DMS79 treated with DMSO at 0.1 percent for 48 hours (cell line): ENCODE measurements around the gene ACSM3.

Source experiments
- DNase-seq: peaks from one replicate; lab custom pipeline; 2025; lab: John Stamatoyannopoulos, UW

ACSM3 gene

DNA sequence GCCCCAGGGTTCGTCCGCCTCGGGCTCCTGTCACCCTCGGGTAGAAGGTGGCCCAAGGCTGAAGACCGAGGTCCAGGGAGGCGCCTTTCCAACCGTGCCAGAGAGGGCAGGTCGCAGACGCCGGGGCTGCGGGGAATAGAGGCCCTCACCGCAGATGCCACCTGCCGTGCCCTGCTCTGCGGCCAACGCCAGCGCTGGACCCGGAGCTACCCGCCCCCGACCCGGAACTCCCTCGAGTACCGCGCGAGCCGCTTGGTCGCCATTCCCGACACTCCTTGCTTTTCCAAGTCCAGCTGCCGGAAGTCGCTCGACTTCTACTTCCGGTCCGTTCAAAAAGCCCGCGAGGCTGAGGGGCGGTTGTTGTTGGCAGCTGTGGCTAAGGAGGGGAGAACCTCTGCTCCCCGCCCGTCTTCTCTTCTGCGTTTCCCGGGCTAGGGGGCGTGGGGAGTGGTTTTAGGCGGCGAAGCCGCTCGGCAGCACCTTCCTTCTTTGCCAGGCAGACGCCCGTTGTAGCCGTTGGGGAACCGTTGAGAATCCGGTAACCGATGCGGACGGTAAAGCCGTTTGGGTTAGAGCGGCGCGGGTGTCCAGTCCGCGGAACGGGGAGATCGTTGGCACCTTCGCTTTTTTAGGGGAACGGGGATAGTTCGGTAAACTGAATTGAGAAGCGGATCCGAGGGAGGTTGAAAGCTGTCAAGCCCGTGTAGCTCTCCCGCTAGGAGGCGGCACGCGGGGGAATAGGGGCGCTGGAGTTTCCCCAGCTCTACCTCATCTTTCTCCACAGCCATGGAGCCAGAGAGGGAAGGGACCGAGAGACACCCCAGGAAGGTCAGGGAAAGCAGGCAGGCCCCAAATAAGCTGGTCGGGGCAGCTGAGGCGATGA, 42.6 kb downstream of the ACSM3 start, which contains the start of the genes ERI2 and REXO5:
Gene ERI2, minus strand, starts transcription at position 305 of the 883 bp plus-strand sequence. Its CDS starts 42 bp downstream, at position 263.
Gene REXO5, plus strand, starts transcription at position 360 of the 883 bp plus-strand sequence. Its CDS starts 427 bp downstream, at position 787.
- peak; percentile 92 for DNase-seq

DNA sequence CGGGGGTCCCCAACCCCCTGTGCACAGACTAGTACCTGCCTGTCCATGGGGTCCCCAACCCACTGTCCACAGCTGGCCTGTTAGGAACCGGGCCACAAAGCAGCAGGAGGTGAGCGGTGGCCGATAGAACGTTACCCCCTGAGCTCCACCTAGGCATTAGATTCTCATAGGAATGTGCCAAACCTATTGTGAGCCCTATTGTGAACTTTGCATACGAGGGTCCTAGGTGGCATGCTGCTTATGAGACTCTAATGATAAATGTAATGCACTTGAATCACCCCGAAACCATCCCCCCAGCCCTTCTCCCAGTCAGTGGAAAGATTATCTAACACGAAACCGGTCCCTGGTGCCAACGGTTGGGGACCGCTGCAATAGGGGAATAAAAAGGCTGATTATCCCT, 44.0 kb downstream of the ACSM3 start:
- DNase-seq = no peak

DNA sequence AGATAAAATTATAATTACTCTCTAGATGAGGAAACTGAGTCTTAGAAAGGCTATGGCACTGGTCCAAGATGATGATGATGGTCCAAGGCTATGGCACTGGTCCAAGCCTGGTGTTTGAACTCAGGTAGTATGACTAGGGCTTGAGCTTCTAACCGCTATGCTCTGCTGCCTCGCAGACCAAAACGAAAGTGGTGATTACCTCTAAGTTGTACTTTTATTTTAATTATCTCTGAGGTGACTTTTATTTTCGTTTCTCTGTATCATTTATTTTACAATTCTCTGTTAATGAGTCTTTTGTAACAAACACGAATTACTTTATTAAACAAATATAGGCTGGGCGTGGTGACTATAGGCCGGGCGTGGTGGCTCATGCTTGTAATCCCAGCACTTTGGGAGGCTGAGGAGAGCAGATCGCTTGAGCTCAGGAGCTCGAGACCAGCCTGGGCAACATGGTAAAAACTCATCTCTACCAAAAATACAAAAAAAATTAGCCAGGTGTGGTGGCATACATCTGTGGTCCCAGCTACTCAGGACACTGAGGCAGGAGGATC, 48.1 kb downstream of the ACSM3 start:
- no peak for DNase-seq

DNA sequence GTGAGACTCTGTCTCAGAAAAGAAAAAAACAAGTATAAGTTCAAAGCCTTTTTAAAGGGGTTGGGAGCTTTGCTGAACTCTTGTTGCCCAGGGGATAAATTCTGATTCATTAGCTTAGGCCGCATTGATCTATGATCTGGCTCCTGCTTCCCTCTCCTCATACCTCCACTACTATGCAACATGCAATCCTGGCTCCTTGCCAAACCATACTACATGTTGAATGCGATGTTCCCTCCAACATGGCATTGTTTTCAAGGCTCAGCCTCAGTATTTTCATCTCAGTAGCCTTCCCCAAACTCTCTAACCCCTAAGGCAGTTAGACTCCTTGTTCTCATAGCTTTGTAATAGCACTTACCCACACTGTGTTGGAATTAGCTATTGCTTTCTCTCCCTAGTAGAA, 48.7 kb downstream of the ACSM3 start:
- DNase-seq = no peak

DNA sequence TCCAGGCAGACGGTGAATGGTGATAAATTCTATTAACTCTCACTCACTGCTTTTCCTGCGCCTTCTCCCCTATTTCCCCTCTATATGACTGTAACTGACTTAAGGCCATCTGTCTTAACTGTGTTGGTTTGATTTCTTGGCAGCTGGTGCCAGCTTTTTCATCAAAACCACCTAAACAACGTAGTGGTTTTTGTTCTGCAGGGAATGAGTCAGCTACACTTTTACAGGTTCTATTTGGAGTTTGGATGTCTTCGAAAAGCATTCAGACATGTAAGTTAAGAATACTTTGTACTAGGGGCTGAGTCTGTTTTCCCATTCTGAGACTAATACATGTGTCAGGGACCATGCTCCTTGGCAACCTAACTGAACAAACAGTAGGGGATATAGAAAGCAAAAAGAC, 51.0 kb downstream of the ACSM3 start:
- no peak for DNase-seq

DNA sequence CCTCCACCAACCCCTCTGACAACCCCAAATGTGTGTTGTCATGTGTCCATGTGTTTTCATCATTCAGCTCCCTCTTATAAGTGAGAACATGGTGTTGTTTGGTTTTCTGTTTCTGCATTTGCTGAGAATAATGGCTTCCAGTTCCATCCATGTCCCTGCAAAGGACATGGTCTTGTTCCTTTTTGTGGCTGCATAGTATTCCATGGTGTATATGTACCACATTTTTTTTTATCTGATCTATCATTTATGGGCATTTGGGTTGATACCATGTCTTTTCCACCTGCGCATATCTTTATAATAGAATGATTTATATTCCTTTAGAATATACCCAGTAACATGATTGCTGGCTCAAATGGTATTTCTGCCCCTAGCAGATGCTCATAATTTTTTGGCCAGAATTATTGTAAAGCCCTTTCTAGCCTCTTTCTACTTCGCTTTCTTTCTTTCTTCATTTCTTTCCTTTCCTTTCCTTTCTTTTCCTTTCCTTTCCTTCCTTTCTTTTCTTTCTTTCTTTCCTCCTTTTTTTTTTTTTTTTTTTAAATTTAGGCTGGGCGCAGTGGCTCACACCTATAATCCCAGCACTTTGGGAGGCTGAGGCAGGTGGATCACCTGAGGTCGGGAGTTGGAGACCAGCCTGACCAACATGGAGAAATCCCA, 55.2 kb downstream of the ACSM3 start:
- no peak for DNase-seq

DNA sequence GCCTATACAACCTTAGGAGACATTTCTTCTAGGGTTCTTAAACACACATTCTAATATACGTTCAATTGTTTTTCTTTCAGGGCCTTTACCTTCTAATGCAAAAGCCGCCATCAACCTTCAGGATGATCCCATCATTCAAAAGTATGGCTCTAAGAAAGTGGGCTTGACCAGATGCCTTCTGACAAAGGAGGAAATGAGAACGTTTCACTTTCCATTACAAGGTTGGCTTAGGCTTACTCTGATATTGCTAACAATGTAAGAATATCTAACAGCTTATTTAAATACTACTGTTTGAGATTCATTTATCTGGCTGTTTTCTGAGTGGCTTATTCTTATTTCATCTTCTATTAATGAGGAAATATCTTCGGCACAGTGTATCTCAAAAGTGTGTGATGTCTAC, 57.9 kb downstream of the ACSM3 start:
- DNase-seq = no peak

DNA sequence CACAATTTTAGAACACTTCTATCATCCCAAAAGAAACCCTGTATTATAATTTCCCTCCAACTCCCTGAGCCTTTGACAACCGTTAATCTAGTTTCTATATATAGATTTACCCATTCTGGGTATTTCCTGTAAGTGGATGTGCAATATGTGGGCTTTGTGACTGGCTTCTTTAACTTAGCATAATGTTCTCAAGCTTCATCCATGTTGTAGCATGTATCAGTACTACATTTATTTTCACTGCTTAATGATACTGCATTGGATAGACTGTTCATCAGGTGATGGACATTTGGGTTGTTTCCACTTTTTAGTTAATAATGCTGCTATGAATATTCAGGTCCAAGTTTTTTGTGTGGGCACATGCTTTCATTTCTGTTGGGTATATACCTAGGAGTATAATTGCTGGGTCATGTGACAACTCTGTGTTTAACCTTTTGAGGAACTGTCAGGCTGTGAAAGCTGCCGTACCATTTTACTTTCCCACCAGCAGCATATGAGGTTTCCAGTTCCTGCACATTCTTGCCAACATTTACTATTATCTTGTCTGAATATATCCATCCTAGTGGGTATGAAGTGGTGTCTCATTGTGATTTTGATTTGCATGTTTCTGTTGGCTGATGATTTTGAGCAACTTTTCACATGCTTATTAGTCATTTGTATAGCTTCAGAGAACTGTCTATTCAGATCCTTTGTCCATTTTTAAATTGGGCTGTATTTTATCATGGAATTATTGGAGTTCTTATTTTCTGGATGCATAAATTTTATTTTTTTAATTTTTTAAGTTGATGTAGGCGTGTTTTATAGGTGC, 58.9 kb downstream of the ACSM3 start:
- DNase-seq = no peak

DNA sequence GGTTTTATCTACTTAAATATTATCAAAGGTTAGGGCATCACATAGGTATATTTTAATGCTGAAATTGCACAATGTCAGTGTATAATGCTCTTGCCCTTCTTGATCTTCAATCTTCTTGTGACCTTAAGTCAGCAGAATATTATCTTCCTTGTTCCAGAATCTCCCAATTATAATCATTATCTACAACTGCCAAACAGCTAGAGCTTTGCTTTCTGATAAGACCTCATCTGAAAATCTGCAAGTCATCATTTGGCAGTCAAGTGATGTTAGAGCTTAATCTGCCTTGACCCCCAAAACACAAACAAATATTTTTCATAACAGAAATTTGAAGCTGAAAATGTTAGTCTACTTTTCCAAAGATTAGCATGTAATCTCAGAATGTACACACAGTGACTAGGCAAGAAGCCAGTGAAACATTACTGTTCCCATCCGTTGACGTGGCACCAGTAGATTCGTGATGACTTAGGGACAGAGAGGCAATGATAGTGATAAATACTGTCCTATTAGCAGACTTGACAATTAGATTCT, 62.3 kb downstream of the ACSM3 start:
- DNase-seq = no peak

DNA sequence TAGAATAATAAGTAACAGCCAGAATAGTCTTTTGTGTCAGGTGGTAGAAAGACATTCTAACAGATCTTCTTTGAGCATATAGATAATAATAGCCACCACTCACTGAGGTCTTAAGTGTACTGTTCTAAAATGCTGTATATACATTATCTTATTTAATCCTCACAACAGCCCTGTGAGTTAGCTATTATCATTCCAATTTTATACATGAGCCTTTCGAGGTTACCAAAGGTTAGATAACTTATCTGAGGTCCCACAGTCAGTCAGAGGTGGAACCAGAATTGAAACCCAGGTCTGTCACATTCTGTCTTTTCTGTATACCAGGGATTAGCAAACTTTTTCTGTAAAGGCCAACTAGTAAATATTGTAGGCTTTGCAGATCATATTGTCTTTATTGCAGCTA, 65.7 kb downstream of the ACSM3 start:
- DNase-seq = no peak

DNA sequence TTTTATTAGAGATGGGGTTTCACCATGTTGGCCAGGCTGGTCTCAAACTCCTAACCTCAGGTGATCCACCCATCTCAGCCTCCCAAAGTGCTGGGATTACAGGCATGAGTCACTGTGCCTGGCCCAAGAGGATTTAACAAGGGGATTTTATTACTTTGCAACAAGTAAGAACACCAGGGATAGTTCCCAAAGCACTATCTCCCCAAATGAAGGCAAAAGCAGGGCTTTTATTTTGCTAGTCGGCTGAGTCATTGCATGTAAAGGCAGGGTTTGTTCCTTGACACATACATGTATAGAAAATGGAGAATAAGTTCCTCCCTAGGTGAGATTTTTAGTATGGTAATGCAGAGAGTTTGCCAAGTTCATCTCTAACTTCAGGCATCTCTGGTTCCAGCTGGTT, 66.6 kb downstream of the ACSM3 start:
- DNase-seq = no peak

DNA sequence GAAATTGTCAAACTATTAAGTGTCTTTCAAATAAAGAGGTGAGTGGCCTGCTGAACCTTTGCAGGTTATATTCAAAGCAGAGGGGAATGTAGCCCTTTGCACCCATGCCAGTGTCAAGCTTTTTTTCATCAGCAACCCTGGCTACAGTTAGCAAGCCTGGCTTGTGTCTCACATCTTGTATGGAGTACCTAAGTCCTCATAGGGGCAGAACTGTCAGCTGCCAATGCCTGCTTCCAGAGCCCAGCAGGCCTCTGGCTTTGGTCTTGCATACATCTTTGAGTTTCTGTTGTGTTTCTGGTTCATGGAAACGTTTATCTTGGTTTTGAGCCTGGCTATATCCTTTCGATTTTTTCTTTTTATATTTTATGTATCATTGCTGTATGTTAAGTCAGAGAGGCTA, 69.3 kb downstream of the ACSM3 start:
- no peak for DNase-seq

DNA sequence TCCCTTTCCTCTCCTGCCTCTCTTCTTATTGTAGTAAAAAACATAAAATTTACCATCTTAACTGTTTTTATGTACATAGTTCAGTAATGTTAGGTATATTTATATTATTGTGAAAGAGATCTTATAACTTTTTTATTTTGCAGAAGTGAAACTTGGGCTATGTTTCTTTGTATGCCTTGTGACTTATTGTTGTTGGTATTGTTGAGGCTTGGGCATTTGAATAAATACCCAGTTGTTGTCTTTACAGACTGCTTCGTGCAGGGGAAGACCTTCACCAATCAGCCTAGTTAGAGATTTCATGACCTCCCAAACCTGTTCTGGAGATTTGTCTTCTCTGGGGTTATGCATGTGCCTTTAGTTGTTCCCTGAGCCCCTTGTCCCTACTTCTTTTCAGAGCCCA, 74.4 kb downstream of the ACSM3 start:
- DNase-seq = no peak

DNA sequence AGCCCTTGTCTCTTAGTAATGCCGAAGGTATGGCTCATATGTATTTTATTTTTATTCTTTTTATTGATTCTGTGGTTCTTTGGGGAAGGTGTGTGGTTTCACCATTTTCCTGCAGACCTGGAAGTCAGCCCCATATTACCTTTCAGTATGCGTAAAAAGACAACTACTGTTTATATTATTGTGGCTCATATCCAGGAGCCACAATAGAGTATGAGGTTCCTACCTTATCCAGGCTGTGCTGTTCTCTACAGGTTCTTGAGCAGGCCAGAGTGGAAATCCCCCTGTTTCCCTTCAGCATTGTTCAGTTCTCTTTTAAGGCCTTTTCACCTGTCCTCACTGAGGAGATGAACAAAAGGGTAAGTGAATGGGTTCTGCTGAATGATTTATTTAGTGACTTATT, 75.7 kb downstream of the ACSM3 start:
- no peak for DNase-seq

DNA sequence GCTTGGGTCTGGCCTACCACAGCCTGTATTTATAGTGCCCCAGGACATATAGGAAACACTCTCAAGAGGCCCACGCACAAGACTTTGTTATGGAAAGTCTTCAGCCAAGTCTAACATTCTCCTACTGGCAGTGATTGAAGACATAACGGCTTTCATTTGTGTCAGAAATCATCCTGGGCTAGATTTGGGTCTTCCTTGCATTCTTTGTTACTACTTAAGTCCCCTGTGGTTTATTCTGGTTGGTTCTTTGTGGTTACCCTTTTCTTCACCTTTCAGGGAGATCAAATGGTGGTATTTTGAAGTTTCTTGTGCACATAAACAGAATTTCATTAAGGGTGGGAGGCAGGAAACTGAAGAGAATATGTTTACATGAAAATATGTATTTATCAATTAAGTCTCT, 80.2 kb downstream of the ACSM3 start:
- DNase-seq = no peak

DNA sequence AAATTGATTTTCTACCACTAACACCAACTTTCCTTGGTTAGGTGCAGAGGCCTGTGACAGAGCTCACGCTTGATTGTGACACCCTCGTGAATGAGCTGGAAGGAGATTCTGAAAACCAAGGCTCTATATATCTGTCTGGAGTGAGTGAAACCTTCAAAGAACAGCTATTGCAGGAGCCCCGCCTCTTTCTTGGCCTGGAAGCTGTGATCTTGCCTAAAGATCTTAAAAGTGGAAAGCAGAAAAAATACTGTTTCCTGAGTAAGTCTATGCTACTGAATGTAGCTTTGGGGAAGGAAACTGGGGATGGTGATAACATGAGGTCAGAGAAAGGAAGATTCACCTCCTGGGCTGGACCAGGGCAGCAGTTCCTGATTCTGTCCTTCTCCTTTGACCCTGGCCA, 80.8 kb downstream of the ACSM3 start:
- DNase-seq = no peak

DNA sequence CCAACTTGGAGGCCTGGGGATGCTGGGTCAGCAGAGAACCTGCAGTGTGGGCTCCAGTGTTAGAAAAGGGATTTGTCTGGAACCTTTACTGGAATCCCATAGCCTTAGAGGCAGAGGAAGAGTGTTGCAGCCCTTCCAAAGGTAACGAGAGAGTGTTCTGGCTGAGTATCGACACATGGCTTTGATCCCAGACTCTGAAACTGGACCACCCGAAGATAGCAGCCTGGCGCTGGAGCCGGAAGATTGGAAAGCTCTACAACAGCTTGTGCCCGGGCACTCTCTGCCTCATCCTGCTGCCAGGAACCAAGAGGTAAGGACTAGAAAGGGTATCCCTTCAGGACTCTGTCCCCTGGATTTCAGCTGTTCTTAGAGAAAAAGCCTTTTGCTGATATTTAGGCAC, 82.2 kb downstream of the ACSM3 start:
- DNase-seq = no peak

DNA sequence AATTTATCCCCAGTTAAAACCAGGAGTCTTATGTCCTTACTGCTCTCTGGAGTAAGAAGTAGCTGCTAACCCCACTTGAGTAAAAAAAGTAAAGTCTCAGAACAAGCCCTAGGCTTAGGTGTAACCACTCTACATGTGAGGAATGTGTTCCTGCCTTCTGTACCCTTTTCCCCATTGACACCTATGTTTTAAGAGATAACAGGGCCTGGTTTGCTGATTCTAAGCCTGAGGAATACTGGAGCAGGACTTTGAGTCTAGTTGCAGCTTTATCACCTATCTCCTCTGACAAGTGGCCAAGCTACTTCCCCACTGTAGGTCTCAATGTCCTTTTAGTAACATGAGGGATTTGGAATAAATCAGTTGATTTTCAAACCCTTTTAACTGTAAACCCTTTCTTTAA, 82.7 kb downstream of the ACSM3 start:
- no peak for DNase-seq
